ENCODE data around the gene ADGRL1.
"Not testable (repeated sequence)": the region's sequence is repeated elsewhere in the genome, so short reads cannot be mapped to it uniquely, and the experiment has no call there.

ADGRL1 gene

GRCh38 chr19:14158276-14159023 is 47.5 kb downstream of the ADGRL1 start:
- DNase-seq: no peak

DNA sequence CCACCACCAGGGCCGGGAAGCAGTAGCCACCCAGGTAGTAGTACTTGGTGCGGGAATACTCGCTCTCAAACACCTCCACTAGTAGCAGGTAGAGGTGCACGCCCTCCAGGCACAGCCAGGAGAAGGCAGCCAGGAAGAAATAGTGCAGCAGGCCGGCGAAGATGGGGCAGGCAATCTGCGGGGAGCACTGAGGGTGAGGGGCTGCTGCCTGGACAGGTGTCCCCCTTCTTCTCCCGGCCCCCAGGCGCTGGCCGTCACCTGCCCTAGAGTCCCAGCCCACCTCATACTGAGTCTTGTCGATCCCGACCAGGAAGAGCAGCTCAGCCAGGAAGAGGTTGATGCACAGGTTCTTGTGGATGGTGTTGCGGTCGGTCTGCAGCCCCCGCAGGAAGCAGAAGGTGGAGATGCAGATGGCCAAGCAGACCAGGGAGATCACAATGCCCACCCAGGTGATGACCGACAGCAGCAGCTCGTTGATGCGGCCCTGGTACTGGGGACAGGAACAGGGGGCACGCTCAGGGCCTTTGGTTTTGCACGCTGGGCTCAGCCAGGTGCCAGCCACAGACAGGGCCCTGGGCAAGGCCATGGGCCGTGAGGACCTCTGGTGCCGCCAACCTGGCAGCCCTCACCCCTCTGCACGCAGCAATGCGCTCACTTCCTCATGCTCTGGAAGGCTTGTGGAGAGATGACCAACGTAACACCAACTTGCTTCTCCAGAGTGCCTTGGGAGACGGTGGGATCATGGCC is 48.8 kb downstream of the ADGRL1 start:
- DNase-seq: no peak

DNA sequence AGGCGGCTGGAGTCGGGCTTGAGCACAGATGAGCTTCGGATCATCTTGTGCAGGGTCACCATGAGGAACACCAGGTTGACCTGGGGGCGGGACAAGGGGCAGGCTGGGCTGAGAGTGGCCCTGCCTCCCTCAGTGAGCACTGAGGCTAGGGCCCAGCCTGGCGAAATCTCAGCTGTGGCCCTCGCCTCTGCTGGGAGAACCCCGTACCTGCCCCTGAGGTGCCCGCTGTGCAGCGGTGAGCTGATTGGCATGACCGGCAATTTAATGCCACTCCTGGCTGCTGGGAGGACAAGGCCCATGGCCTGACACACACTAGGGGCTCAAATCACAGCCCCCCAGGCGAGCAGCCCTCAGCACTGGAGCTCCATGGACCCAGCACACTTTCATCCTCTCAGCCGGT is 49.8 kb downstream of the ADGRL1 start:
- DNase-seq: no peak

- no peak for DNase-seq
Observed at GRCh38 chr19:14155371-14155770, 50.6 kb downstream of the ADGRL1 start.

- DNase-seq: no peak
Observed at GRCh38 chr19:14152713-14153112, 53.3 kb downstream of the ADGRL1 start.

DNA sequence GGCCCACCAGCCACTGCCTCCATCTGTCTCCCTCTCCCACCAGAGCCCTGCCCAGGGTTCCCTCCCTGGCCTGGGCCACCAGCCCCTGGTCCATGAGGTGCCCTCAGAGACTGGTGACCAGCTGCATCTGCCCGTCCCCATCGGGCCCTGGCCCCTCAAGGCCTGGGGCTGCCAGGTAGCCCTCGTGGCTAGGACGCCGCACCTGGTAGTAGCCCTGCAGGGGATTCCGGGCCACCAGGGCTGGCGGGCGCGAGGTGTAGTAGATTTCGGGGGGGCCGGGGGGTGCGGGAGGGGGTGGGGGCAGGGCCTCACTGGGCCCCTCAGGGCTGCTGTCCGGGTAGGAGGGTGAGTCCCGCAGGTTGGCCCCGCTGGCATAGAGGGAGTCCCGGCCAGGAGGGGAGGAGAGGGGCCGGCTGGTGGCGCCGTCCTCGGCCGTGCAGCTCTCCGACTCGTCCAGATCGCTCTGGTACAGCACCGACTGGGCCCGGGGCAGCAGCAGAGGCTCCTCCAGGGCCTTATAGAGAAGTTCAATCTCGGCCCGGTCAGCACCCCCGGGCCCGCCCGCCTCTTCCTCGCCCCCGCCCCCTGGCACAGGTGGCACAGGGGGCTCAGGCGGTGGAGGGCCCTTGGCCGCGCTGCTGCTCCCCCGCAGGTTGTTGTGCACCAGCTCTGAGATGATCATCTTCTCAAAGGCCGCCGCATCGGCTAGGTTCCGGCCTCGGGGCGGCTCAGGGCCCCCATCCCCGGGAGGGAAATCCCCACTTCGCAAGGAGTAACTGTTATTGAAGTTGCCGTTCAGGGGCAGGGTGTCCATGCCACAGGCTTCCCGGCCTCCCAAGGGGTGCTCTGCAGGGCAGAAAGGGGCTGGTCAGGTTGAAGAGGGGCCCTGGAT is 55.0 kb downstream of the ADGRL1 start:
- no peak for DNase-seq

GRCh38 chr19:14150041-14150769 is 55.8 kb downstream of the ADGRL1 start:
- DNase-seq: no peak

- no peak for DNase-seq
Observed at GRCh38 chr19:14149509-14149994, 56.4 kb downstream of the ADGRL1 start.

- no peak for DNase-seq
Observed at GRCh38 chr19:14148751-14149410, 57.1 kb downstream of the ADGRL1 start.

DNA sequence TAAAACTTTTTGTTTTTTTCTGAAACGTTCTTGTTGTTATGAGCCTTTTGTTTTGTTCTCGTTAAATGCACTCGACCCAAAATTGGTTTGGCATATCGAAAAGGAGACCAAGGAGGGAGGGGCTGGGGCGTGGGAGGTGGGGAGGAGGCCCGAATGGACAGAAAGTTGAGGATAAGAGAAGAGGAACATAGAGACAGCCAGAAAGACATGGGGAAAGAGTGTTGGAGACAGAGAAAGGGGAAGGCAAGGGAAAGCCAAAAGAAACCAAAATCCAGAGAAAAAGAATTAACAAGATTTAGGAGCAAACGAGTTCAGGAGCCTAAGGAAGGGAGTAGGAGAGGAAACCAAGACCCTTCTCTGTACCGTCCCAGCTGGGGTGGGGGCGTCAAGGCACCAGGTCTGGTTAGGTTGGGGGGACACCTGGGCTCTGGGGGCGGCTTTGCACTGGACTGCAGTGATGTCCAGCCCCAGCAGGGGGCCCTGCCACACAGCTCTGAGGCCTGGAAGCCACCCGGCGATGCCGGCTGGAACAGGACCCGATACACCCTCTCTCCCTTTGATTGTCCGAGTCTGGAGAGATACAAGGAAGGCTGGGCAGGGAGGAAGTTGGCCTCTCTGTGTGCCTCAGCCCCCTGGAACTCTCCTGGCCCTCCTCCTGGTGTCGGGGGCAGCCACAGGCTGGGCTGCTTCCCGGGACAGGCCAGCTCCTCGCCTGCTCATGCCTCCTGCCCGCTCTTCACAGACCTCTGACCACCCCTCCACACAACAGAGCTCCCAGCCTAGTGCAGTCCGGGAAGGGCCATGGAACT is 58.0 kb downstream of the ADGRL1 start:
- no peak for DNase-seq

GRCh38 chr19:14146789-14147216 is 59.2 kb downstream of the ADGRL1 start:
- DNase-seq: no peak

DNA sequence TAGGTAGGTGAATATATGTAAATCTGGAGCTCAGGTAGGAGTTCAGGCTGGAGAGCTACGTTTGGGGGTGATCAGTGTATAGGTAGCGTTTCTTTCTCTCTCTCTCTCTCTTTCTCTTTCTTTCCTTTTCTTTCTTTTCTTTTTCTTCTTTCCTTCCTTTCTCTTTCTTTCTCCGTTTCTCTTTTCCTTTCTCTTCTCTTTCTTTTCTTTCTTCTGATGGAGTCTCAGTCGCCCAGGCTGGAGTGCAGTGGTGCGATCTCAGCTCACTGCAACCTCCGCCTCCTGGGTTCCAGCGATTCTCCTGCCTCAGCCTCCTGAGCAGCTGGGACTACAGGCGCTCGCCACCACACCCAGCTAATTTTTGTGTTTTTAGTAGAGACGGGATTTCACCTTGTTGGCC is 59.8 kb downstream of the ADGRL1 start:
- DNase-seq: not testable (repeated sequence)

- DNase-seq: no peak
Observed at GRCh38 chr19:14145381-14145780, 60.6 kb downstream of the ADGRL1 start.

DNA sequence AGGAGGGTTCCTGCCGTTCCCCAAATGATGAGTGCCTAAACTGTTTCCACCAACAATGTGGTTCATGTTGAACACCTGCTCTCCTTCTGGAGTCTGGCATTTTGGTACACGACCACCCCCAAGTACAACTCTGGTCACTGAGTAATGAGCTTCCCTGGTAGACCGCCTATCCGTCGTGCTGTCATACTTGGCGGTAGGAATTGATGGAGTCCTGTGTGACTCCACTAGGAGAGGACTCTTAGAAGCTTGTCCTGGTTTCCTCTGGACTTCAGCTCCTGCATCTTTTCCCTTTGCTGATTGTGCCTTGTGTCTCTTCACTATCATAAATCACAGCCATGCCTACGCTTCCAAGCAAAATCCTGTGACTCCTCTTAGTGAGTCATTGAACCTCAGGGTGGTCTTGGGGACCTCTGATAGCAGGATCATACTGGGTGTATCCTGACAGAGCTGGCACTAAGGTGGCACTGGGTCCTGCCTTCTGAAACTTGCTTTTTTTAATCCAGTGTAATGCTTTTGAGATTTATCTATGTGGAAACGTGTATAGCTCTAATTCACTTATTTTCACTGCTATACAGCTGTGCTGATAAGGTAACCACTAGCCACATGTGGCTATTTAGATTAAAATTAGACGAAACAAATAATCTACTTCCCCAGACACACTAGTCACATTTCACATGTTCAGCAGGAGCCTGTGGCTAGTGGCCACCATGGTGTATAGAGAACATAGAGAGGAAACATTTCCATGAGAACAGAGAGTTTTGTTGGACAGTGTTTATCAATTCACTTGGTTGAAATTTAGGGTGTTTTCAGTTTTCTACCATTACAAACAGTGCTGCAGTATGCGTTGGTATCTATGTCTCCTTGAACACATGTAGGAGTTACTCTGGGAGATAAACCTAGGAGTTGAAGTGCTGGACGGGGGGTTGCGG is 63.4 kb downstream of the ADGRL1 start:
- no peak for DNase-seq

DNA sequence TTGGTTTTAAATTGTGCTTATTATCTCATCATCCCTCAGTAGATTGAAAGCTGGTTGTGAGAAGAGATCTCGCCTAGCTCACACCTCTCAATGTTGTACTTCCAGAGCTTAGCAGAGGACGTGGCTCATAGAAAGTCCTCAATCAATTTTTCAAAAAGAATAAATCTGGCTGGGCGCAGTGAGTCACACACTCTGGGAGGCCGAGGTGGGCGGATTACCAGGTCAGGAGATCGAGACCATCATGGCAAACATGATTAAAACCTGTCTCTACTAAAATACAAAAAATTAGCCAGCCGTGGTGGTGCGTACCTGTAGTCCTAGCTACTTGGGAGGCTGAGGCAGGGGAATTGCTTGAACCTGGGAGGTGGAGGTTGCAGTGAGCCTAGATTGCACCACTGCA is 64.9 kb downstream of the ADGRL1 start:
- DNase-seq: no peak

DNA sequence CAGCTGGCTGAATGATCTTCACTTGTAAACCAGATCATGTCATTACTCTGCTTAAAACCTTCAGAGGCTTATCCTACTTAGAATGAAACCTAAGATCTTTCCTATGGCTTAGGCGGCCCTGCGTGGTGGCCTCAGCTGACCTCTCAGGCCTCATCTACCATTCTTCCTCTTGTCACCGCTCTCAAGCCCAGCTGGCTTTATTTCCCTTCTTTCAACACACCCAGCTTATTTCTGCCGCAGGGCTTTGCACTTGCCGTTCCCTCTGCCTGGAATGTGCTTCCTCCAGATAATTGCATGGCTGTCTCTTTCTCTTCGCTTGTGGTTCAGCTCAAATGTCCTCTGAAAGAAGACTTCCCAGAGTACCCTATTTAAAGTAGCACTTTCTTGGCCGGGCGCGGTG is 66.0 kb downstream of the ADGRL1 start:
- DNase-seq: no peak

- no peak for DNase-seq
Observed at GRCh38 chr19:14138576-14139265, 67.2 kb downstream of the ADGRL1 start.

DNA sequence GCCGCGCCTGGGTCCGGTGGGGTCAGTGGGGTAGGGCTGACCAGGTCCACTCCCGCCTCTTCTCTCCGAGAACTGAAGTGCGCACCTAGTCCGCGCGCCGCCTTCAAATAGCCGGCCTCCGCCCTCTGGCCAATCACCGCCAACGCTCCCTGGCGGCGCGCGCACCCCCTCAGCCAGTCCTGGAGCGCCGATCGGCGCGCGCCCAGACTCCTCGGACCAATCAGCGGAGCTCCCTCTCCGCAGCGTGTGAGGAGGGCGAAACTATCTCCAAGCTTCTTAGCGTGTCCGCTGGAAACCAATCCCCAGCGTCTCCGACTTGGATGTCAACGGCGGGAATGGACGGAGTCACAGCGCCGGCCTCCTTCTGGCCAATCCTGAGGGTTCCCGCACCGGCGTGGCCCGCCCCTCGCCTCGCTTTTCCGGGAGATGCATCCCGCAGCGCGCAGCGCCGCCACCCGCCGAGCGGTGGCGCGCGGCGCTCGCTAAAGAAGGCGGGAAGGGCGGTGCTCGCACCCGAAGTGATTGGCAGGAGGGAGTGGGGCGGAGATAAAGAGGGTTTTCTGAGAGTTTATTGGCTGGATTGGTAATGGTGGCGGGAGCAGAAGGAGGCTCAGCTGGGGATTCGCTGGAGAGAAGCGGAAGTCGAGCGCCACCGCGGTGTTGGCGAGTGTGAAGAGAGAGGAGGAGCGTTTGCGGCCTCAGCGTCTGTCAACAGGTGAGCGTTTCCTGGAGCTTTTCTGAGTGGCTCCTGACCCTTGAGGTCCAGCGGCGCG is 69.3 kb downstream of the ADGRL1 start, which contains the start of gene ASF1B:
TSS of gene ASF1B (minus strand) at position 81 of the 773 bp plus-strand sequence. CDS start 133 bp downstream, outside the sequence.
- DNase-seq: peak; percentile 100

Measured in GDM1 (cell line).